SKM-1 treated with dmso at 0.1 percent for 144 hours (cell line): ENCODE results near the gene TPSD1.

Experiments used
- DNase-seq: peaks from one replicate; lab custom pipeline; 2025; ENCODE audit not compliant: unreplicated experiment; lab: John Stamatoyannopoulos, UW

Gene TPSD1

DNA sequence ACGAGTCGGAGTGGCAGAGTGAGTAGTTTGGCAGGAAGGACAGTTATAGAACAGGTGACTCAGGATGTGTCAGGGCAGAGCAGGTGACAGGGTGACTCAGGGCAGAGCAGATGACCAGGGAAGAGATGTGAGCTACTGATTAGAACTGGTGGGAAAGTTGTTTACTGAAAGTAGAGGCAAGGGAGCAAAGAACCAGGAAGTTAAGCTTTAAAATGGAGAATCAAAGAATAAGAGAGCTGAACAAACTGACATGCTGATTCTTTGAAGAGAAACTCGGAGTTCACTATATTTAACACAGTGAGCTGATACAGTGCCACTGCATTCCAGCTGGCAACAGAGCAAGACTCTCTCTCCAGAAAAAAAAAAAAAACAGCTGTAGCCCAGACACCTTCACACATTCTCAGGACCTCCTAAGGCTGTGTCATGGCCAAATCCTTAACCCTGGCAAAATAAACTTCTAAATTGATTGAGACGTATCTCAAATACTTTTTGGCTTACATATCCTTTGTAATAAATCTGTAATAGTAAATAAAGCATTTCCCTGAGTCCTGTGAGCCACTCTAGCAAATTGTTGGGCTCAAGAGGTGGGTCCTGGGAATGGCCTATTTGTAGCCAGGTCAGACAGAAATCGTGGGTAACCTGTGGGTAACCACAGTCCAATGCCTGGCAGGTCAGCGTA, 41.3 kb downstream of the TPSD1 start:
- DNase-seq = no peak

GRCh38 chr16:1298406-1298805, 42.5 kb downstream of the TPSD1 start:
- no peak for DNase-seq

GRCh38 chr16:1299012-1299867, 43.4 kb downstream of the TPSD1 start:
- no peak for DNase-seq

DNA sequence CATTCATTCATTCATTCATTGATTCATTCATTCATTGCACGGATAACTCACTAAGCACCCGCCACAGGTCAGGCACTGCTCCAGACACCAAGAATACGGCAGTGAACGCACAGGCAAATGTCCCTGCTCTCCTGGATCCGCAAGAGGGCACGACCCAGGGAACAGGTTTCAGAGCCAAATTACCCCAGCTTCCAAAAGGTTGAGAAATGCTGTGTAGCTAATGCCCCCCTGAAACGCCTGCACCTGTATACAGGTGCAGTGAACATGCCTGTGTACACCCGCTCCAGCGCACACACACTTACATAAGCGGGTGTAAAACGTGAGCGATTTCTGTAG, 44.0 kb downstream of the TPSD1 start:
- no peak for DNase-seq

DNA sequence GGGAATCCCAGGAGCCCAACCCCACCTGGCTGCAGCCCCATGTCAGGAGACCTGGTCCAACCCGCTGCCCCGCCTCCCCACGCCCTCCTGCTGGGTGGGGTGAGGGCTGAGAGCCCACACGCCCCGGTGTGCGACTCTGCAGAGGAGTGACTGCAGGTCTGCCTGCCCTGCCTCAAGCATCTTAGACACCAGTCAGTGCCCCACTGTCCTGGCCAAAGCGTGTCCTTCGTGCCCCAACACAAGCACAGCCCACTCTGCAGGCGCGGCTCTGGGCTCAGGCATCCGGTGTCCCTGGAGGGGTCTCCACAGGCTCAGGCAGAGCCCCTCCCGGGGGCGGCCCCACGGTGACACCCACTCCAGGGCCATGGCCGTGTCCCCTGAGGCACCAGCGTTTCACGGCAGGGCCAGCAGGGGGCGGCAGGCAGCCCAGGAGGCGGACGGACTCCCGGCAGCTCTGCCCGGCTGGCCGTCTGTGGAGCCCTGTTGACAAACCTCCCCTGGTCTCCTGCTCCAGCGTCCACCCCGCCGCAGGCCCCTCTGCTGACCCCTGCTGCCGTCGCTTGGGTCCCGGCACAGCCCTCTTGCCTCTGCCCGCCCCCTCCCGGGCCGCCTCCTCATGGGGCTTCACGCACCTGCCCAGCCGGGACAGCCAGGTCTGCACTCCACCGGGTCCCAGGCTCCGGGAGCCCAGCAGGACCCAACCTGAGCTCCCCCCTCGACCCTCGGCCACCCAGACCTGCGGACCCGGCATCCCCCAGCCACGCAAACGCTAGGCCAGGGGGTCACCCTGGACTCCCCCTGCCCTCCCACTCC, 45.0 kb downstream of the TPSD1 start:
- DNase-seq = peak; percentile 49

DNA sequence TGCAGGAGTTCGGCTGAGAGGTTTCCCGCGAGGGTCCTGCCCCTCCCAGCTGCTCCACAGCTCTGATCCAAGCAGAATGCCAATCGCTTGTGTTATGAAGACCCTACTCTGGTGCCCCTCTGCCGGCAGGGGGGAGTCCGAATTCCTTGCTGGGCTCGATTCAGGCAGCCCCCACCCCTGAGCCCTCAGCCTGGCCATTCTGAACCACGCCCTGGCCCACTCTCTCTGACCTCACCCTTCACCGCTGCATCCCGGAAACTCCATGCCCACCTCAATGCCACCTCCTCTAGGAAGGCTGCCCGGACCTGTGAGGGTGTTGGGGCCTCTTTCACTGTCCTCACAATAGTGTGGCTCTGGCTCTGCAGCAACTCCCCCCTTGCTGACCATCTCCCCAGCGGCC, 45.7 kb downstream of the TPSD1 start:
- no peak for DNase-seq

DNA sequence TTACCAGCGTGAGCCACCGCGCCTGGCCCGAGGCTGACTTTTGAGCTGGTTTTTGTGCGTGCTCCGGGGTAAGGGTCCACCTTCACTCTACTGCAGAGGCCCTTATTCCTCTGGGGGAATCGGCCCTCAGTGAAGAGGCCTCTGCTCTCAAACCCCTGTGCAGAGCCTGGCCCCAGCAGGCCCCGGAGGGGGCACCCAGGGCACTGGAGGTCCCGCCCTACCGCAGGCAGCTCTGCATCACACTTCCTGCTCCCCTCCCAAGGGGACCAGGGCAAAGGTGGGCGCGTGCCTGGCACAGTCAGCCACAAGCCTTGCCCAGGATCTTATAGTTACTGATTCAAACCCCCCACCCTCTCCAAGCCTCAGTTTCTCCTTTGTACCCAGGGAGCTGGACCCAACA, 50.0 kb downstream of the TPSD1 start:
- no peak for DNase-seq

- no peak for DNase-seq
Measured at GRCh38 chr16:1306334-1306733, 50.5 kb downstream of the TPSD1 start.

DNA sequence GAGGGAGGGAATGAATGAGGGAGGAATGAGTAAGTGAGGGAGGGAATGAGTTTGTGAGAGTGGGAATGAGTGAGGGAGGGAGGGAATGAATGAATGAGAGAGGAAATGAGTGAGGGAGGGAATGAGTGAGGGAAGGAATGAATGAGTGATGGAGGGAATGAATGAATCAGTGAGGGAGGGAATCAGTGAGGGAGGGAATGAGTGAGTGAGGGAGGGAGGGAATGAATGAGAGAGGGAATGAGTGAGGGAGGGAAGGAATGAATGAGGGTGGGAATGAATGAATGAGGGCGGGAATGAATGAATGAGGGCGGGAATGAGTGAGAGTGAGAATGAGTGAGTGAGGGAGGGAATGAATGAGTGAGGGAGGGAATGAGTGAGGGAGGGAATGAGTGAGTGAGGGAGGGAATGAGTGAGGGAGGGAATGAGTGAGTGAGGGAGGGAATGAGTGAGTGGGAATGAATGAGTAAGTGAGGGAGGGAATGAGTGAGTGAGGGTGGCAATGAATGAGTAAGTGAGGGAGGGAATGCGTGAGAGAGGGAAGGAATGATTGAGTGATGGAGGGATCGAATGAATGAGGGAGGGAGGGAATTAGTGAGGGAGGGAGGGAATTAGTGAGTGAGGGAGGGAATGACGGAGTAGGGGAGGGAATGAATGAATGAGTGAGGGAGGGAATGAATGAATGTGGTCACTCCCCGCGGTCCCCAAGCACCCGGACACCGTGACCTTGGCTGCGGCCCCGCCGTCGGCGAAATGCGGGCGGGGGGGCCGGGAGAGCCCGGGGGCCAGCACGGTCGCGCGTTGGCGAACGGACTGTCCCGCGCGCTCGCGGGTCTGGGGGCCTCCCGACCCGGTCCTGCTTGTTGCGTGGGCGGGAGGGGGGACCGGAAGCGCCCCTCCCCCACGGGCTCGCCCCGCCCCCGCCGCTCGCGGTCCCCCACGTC, 52.4 kb downstream of the TPSD1 start:
- peak; percentile 70 for DNase-seq
